ENCODE measurements around the gene COMP. TPM values are rescaled to one million over a fixed set of nuclear protein-coding genes. Genes with fewer than 3 reads are reported as not detected.

Gene COMP
- total RNA-seq, 6 donors from 2014 or later = 1.8 to 8.5 (median 4.3) TPM; not detected in 2

GRCh38 chr19:18791315-18791678 lies 192 bp upstream of the COMP start:
- Histone ChIP-seq H3K36me3 (no peaks in the 10 kb centered on the region), H3K27me3 (peaks cover 2 to 60% (median 47%) of the 10 kb centered on the region in 4 donors), H3K4me3 (no peak overlapping the region), H3K9me3 (no peaks in the 10 kb centered on the region), H3K4me1 (peaks cover 29 to 45% (median 38%) of the 10 kb centered on the region in 4 donors), H3K27ac (no peak overlapping the region)
- no peak for TF ChIP-seq POLR2A (IDR thresholded peaks at IDR 0.05)
- no peak for TF ChIP-seq CTCF (IDR thresholded peaks at IDR 0.05)
- TF ChIP-seq EP300 (IDR thresholded peaks at IDR 0.05) = no peak
- TF ChIP-seq POLR2AphosphoS5 (IDR thresholded peaks at IDR 0.05) = no peak
- ATAC-seq (ENCODE audit: low FRiP score in 2 of 2) (no peak), DNase-seq (no peak)
- WGBS, 2 donors = 45 to 61% methylated on average over 5 of the region's 21 CpGs

DNA sequence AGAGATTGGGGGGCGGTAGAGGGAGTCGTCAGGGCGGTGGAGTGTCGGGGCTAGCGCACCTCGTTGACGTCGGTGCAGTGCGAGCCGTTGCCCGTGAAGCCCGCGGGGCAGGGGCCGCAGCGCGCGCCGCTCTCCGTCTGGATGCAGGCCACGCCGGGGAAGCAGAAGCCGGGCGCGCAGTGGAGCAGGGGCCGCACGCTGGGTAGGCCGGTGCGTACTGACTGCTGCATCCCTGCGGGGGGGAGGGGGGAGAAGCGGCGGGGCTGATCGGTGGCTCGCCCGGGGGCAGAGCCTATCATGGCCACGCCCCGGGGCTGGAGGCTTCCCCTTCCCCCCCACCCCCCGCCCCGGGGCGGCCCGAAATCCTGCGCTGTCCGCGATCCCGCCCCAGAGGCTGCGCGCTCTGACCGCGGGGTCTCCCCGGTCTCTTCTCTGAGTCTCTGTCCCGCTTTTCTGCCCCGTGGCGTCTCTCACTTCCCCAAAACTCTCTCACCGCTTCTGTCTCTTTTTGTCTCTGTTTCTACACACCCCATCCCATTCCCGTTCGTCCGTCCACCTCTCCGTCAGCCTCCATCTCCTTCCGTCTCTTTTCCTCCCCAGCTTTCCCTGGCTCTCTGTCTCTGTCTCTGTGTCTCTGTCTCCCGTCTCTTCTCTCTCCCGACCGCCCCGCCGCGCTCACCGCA lies 1.1 kb downstream of the COMP start:
- Histone ChIP-seq H3K27me3 (peaks cover 2 to 63% (median 50%) of the 10 kb centered on the region in 4 donors), H3K4me1 (peaks cover 36 to 51% (median 47%) of the 10 kb centered on the region in 4 donors), H3K36me3 (no peaks in the 10 kb centered on the region), H3K4me3 (peak overlapping the region in 3 of 4 donors; percentile 25 to 42 (median 34)), H3K27ac (no peak overlapping the region), H3K9me3 (no peaks in the 10 kb centered on the region)
- peak in 1 of 2 donors; percentile 89 for DNase-seq
- 1 to 2% methylated on average over 22 to 40 of the region's 65 CpGs for WGBS, 2 donors
- TF ChIP-seq POLR2A (IDR thresholded peaks at IDR 0.05) (no peak), EP300 (IDR thresholded peaks at IDR 0.05) (no peak), CTCF (IDR thresholded peaks at IDR 0.05) (no peak), POLR2AphosphoS5 (IDR thresholded peaks at IDR 0.05) (no peak)
- ATAC-seq (ENCODE audit: low FRiP score in 2 of 2) = peak in 1 of 2 donors; percentile 32

DNA sequence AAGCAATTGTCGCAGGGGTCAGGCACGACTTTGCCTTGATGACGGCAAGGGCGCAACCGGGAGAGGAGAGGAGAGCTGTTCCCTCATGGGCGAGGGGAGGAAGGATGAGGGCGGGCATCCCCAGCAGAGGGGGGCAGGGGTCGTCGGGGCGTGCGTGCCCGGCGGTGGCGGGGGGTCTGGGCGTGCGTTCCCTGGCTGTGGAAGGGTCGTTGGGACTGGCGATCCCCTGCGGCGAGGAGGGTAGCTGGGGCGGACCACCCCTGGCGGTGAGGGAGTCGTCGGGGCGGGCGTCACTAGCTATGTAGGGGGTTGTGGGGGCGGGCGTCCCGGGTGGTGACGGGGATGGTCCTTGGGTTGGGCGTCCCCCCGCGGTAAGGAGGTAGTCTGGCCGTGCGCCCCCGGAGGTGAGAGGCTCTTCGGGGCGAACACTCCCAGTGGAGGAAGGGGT lies 1.7 kb downstream of the COMP start:
- no peaks in the 10 kb centered on the region for H3K36me3 ChIP-seq
- DNase-seq (peak in 1 of 2 donors; percentile 73), ATAC-seq (ENCODE audit: low FRiP score in 2 of 2) (no peak)
- no peaks in the 10 kb centered on the region for H3K9me3 ChIP-seq
- TF ChIP-seq EP300 (IDR thresholded peaks at IDR 0.05) = no peak
- no peak for TF ChIP-seq POLR2A (IDR thresholded peaks at IDR 0.05)
- no peak for TF ChIP-seq POLR2AphosphoS5 (IDR thresholded peaks at IDR 0.05)
- no peak for TF ChIP-seq CTCF (IDR thresholded peaks at IDR 0.05)
- 2 to 6% methylated on average over 6 to 37 of the region's 38 CpGs for WGBS, 2 donors
- H3K4me1 ChIP-seq = peaks cover 37 to 54% (median 47%) of the 10 kb centered on the region in 4 donors
- peaks cover 2 to 63% (median 50%) of the 10 kb centered on the region in 4 donors for H3K27me3 ChIP-seq
- H3K27ac ChIP-seq = no peak overlapping the region
- H3K4me3 ChIP-seq = peak overlapping the region in 3 of 4 donors; percentile 25 to 42 (median 34)

DNA sequence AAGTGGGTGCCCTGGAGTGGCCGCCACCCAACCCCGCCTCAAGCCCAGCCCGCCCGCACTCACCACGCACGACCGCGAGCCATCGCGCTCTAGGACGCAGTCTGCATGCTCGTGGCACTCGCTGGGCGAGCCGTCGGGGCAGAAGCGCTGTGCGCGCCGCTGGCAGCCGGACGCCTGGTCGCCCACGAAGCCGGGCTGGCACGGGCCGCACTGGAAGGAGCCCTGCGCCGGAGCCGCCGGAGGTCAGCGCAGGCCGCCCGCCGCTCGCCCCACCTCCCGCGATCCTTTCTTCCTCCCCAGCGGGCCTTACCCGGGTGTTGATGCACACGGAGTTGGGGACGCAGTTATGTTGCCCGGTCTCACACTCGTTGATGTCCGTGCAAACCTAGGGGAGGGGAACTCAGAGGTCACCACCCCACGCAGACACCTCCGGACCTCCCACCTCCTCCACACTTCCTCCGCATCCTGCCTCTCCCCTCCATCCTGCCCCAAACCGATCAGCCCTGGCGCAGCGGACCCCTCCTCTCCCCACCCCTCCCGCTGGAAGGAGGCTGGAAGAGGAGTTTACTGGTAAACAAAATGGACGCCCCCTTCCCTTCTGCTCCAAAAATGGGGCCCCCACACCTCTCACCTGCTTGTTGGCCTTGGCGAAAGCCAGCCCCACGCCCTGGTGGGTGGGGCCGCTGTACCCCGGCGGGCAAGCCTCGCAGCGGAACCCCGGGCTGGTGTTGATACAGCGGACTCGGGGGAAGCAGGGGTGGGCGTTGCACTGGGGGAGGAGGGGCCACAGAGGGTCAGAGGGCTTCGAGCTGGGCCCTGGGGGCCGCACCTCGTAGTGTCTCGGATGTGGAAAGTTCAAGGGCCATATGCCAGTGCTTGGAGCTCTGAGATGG lies 2.3 kb downstream of the COMP start:
- peak in 1 of 2 donors; percentile 83 for DNase-seq
- TF ChIP-seq POLR2A (IDR thresholded peaks at IDR 0.05) = no peak
- WGBS, 2 donors = 3 to 4% methylated on average over 46 to 62 of the region's 68 CpGs
- Histone ChIP-seq H3K36me3 (no peaks in the 10 kb centered on the region), H3K9me3 (no peaks in the 10 kb centered on the region), H3K27ac (no peak overlapping the region), H3K4me3 (no peak overlapping the region), H3K4me1 (peaks cover 37 to 54% (median 47%) of the 10 kb centered on the region in 4 donors), H3K27me3 (peaks cover 2 to 63% (median 50%) of the 10 kb centered on the region in 4 donors)
- ATAC-seq (ENCODE audit: low FRiP score in 2 of 2) = no peak
